Cardiac muscle cell (in vitro differentiated cells and primary cell): ENCODE measurements around the gene KLHDC7A. TPM values are rescaled to one million over a fixed set of nuclear protein-coding genes. Genes with fewer than 3 reads are reported as not detected.

Source experiments
- DNase-seq, 2 donors: peaks; one replicate each; pipeline versions ENCODE4 v3.0.0 to v3.0.0-alpha.2; 2010 to 2017; ENCODE audit warnings: low read depth in 1 of 2, low spot score in 1 of 2
- H3K27ac ChIP-seq: fragments of 200-600 bp; sonication (generic); 2 replicates; pipeline ENCODE4 v1.5.1; 2016
- H3K27me3 ChIP-seq: fragments of 200-600 bp; sonication (generic); 2 replicates; pipeline ENCODE4 v1.6.0; 2016; ENCODE audit warnings: control low read depth
- H3K36me3 ChIP-seq: fragments of 200-600 bp; sonication (generic); 2 replicates; pipeline ENCODE4 v1.5.1; 2016; ENCODE audit warnings: control low read depth
- H3K4me1 ChIP-seq: fragments of 200-600 bp; sonication (generic); 2 replicates; pipeline ENCODE4 v1.8.1; 2017; ENCODE audit warnings: low read depth, mild to moderate bottlenecking, mixed run types
- H3K4me3 ChIP-seq: fragments of 200-600 bp; sonication (generic); 2 replicates; pipeline ENCODE4 v1.5.1; 2016; ENCODE audit warnings: mild to moderate bottlenecking
- H3K9me3 ChIP-seq: fragments of 200-600 bp; sonication (generic); 2 replicates; pipeline ENCODE4 v1.5.1; 2017; ENCODE audit warnings: low read depth, mild to moderate bottlenecking, control low read depth
- CTCF ChIP-seq: IDR thresholded peaks from 2 replicates; pipeline ENCODE4 v1.5.1; 2012; ENCODE audit warnings: low read depth, mild to moderate bottlenecking, low read length
- polyA plus RNA-seq: library from polyadenylated mRNA; unstranded; fragments of >200 nt; fragmentation: Nextera tagmentation; extraction: Ambion mirVana; gene quantifications from 2 replicates; pipeline ENCODE4 v1.2.1, GENCODE V29; 2016
- total RNA-seq: library from RNA; depleted of rRNA; stranded (reverse); fragments of >200 nt; gene quantifications from 2 replicates; pipeline ENCODE4 v1.2.3, GENCODE V29; 2016

Gene KLHDC7A
- total and polyA plus RNA-seq, 2 experiments from 2014 or later, result not detected

GRCh38 chr1:18468570-18468969, 12.2 kb upstream of the KLHDC7A start:
- DNase-seq, result no peak

GRCh38 chr1:18469514-18469913, 11.2 kb upstream of the KLHDC7A start:
- Histone ChIP-seq H3K36me3 (no peaks in the 10 kb centered on the region), H3K4me1 (no peaks in the 10 kb centered on the region), H3K9me3 (no peaks in the 10 kb centered on the region), H3K27ac (no peak overlapping the region), H3K27me3 (no peaks in the 10 kb centered on the region), H3K4me3 (no peak overlapping the region)
- TF ChIP-seq CTCF, result no peak
- no peak for DNase-seq

More at GRCh38 chr1:18468570-18468969, 12.2 kb upstream of the KLHDC7A start:
- TF ChIP-seq CTCF, result no peak
- no peaks in the 10 kb centered on the region for H3K27me3 ChIP-seq
- no peak overlapping the region for H3K27ac ChIP-seq
- no peaks in the 10 kb centered on the region for H3K9me3 ChIP-seq
- H3K4me1 ChIP-seq, result no peaks in the 10 kb centered on the region
- H3K4me3 ChIP-seq, result no peak overlapping the region
- H3K36me3 ChIP-seq, result no peaks in the 10 kb centered on the region

- H3K4me3 ChIP-seq, result no peak overlapping the region
- TF ChIP-seq CTCF, result no peak
- no peaks in the 10 kb centered on the region for H3K36me3 ChIP-seq
- no peak overlapping the region for H3K27ac ChIP-seq
- no peaks in the 10 kb centered on the region for H3K4me1 ChIP-seq
- H3K9me3 ChIP-seq, result no peaks in the 10 kb centered on the region
- DNase-seq, result no peak
- no peaks in the 10 kb centered on the region for H3K27me3 ChIP-seq
These were observed 9.9 kb upstream of the KLHDC7A start for GRCh38 chr1:18470671-18471355.

GRCh38 chr1:18473195-18473815, 7.4 kb upstream of the KLHDC7A start:
- no peak overlapping the region for H3K4me3 ChIP-seq
- H3K27me3 ChIP-seq, result no peaks in the 10 kb centered on the region
- no peaks in the 10 kb centered on the region for H3K4me1 ChIP-seq
- no peak for TF ChIP-seq CTCF
- no peak for DNase-seq
- no peaks in the 10 kb centered on the region for H3K36me3 ChIP-seq
- H3K9me3 ChIP-seq, result no peaks in the 10 kb centered on the region
- no peak overlapping the region for H3K27ac ChIP-seq

GRCh38 chr1:18474559-18475175, 6.1 kb upstream of the KLHDC7A start:
- H3K9me3 ChIP-seq, result no peaks in the 10 kb centered on the region
- DNase-seq, result no peak
- H3K4me3 ChIP-seq, result no peak overlapping the region
- no peaks in the 10 kb centered on the region for H3K36me3 ChIP-seq
- no peak for TF ChIP-seq CTCF
- no peak overlapping the region for H3K27ac ChIP-seq
- no peaks in the 10 kb centered on the region for H3K4me1 ChIP-seq
- H3K27me3 ChIP-seq, result no peaks in the 10 kb centered on the region
